NCI-H69 (cell line): ENCODE results near the gene THSD8.
"Not testable (repeated sequence)": the region's sequence is repeated elsewhere in the genome, so short reads cannot be mapped to it uniquely, and the experiment has no call there.

Experiments
- DNase-seq: peaks from one replicate; lab custom pipeline; 2025; lab: John Stamatoyannopoulos, UW

The THSD8 gene

DNA sequence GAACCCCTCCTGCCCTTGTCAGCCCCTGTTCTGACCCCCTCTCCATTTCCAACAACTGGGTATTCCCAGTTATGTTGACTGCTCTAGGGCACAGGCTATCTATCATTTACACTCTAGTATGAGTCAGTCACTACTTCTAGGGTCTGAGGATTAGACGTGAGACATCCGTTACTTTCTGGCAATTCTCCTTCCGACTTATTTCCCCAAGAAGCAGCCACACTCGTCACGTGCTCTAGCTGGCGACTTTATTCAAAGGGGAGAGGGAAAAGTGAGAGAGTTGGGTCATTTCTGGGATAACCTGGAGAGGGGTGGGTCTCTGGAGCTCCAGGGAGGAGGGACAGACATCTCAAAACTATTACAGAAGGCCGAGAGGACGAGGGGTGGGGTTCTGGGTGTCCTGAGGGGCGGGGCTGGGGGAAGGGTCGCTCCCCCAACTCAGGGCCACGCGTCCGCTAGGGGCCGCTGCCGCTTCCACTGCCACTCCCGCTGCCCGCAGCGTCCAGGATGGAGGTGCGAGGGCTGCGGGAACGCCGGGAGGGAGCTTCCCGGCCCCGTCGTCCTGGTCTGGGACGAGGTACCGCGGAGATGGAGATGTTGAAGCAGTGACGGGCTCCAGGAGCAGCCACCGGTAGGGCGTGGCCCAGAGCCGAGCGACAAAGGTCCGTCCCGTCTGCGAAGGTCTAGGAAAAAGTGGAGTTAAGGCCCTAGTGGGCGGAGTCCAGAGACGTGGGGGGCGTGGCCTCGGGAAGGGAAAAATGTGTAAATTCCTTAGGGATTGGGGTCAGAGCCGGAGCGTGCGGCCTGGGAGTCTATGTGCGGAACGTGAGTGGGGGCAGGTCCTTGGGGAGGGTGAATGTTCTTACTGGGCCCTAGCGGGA, 23.6 kb downstream of the THSD8 start:
- DNase-seq, result peak; percentile 52

GRCh38 chr19:12828494-12828893, 26.6 kb downstream of the THSD8 start:
- DNase-seq, result peak; percentile 92

GRCh38 chr19:12833418-12833737, 31.5 kb downstream of the THSD8 start:
- no peak for DNase-seq

DNA sequence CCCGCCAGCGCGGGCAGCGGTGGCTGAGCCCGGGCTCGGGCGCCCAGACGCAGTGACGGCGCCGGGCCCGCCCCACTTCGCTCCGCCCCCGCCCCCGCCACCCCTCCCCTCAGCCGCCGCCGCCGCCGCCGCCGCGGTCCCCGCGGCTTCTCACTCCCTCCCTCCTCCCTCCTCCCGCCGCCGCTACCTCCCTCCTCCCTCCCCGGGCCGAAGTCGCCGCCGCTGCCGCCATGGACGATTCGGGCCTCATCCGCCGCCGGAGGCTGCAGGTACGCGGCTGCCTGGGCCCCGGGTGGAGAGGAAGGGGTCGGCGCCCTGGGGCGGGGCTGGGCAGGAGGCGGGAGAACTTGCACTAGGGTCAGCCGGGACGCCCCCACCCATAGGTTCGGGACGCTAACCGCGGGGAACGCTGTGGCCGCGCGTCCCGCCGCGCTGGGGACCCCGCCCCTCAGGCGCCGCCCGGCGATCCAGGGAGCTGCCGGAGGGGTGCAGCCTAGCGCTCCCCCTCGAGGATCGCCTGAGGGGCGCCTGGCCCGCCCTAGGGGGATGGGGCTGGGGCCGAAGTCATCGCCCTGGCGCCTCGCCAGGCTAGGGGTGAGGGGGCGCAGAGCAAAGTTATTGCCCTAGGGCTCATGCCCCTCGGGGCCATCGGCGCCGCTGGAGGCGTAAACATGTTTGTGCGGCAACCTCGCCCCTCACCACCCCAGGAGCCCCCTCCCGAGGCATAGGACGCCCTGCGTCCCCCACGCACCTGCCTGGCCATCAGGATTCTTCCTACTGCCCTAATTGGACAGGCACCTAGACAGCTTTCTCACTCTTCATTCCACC, 32.1 kb downstream of the THSD8 start:
- peak; percentile 91 for DNase-seq

DNA sequence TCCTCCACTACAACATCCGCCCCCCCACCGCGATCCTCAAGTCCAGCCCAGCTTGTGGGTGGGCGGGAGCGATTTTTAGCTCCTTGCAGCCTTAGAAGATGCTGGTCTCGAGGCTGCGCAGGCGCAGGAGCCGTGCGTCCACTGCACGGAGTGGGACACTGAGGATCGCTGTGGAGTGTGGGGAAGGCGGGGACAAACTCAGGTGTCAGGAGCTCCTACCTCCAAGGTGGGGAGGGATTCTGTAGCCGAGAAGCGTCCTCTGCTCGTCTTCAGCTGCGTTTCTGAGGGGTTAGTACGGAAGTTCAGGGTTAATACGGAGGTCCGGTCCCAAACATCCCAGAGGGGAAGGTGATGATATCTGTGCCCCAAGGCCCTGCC, 32.7 kb downstream of the THSD8 start, which contains the start of gene RTBDN:
TSS of gene RTBDN (minus strand) at position 14 of the 378 bp plus-strand sequence. CDS start 4,600 bp downstream, outside the sequence.
- peak; percentile 90 for DNase-seq

- peak; percentile 94 for DNase-seq
Measured at GRCh38 chr19:12834976-12835757, 33.3 kb downstream of the THSD8 start.

DNA sequence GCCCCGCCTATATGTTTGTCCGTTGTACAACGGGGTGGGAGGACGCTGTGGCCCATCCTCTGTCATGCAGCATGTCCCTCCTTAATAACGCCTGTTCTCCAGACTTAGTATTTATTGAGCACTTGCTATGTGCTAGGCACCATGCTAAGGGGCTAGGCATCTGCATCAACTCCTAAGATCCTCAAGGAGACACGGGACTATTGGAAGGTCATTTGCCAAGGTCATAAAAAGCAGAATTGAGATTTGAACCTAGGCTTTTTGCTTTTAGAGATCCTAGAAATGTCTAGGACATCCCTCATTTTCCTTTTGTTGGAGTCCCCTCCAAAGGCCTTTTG, 34.6 kb downstream of the THSD8 start:
- no peak for DNase-seq

GRCh38 chr19:12837225-12837624, 35.4 kb downstream of the THSD8 start:
- DNase-seq, result peak; percentile 28

DNA sequence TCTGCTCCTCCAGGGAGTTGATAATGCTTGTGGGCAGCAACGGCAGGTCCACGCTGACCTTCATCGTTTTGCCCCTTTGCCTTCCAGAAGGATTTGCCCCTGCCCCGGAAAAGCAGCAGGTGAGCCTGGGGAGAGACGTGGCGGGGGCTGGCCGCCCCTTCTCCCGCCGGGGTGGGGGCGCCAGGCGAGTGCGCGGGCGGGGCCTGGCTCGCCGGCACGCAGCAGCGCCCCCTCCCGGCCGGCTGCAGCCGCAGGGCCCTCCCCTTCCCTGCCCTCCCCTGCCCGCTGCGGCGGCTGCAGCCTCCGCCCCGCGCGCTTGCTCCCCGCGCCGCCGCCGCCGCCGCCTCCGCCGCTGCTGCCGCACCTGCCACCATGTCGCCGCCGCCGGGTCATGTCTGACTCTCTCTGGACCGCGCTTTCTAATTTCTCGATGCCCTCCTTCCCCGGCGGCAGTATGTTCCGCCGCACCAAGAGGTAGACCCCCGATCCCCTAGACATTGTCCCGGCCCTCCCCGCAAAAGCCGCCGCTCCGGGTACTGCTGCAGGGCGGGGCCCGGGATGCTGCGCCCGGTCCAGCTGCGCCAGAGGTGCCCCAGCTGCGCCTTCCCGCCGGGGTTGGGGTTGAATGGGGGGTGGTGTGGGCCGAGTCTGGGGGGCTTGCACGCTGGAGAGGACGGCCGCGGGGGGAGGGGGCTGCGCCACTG, 36.5 kb downstream of the THSD8 start, which contains the start of gene MAST1:
TSS of gene MAST1 (plus strand) at position 334 of the 704 bp plus-strand sequence. CDS start at position 392, 58 bp downstream.
- peak; percentile 90 for DNase-seq

DNA sequence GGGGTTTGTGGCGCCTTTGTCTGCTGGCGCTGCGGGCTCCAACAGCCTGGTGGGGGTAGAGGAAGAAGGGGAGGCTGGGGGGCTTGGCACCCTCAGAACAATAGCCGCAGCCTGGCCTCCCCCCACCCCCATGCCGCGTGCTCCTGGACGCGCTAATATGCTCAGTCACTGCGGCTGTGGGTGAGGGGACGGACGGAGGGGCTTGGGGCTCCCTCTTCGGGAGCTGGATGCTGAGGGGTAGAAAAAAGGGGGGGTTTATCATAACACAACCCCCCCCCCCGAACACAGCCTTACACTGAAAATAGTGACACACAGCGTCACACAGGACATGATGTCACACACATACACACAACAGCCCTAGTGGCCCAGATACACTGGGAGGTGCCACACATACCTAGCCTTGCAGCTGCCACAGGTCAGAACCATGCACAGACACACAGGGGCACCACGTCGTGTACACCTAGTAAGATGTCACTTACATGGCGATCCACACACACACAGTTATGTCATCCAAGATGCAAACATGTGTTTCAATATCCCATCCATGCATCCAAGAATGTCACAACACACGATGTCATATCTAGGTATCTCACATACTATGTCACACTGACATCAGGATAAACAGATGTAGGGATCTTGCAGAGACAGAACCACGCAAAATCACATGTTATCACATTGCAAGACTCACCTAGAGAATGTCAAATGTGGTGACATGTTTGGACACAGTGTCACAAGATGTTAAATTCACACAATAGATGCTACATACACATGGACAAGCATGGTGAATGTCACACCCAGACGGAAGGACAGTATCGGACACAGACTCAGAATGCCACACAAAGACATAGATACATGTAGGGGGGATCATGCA, 37.3 kb downstream of the THSD8 start:
- DNase-seq, result peak; percentile 68

GRCh38 chr19:12840091-12841079, 38.5 kb downstream of the THSD8 start:
- DNase-seq, result peak; percentile 95

DNA sequence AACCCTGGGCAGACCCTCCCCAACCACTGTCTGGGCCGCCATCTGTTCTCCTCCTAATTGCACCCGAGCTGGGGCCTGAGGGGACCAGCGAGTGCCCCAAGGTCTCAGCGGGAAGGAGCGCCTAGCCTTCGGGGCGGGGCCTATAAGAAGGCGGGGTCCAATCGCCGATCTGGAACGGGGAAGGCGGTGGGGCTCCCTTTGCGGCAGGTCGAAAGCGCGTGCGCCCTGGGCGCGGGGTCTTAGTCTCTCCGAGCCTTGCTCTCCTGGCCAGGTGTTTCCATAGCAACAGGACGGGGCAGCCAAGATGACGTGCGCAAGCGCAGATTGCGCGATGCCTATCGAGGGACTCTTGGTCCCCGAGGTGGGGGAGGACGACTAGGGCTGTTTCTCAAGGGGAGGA, 39.2 kb downstream of the THSD8 start:
- peak; percentile 99 for DNase-seq

GRCh38 chr19:12842511-12842910, 40.6 kb downstream of the THSD8 start:
- DNase-seq, result no peak

GRCh38 chr19:12843328-12843727, 41.5 kb downstream of the THSD8 start:
- no peak for DNase-seq

DNA sequence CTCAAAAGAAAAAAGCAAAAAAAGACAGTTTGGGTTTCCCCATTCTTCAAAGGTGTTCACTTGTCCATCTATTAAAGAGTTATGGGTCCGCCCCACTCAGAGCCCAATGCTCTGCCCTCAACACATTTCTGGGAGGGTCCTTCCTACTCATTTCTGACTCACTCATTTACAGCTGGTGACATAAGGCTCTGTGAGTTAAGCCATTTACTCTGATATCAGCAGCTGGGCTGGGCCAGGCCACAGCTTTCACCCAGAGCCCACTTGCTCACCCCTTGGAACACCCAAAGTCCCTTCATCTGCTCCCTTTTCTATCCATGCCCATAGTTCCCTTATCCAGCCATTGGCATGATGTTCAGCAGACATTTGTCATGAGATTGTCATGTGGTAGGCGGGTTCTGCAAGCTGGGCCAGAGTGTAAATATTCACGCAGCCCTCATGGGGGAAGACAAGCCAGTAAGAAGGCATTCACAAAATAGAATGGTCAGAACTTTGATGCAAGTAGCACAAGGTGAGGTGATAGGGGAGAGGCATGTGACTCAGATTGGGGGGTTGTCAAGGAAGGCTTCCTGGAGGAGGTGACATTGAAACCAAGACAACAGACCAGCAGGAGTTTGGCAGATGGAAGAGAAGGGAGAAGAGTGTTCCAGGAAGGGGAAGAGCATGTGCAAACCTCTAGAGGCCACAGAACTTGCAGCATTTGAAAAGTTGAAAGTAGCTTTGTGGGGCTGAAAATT, 42.3 kb downstream of the THSD8 start:
- no peak for DNase-seq

- DNase-seq, result not testable (repeated sequence)
Measured at GRCh38 chr19:12846613-12847012, 44.7 kb downstream of the THSD8 start.

DNA sequence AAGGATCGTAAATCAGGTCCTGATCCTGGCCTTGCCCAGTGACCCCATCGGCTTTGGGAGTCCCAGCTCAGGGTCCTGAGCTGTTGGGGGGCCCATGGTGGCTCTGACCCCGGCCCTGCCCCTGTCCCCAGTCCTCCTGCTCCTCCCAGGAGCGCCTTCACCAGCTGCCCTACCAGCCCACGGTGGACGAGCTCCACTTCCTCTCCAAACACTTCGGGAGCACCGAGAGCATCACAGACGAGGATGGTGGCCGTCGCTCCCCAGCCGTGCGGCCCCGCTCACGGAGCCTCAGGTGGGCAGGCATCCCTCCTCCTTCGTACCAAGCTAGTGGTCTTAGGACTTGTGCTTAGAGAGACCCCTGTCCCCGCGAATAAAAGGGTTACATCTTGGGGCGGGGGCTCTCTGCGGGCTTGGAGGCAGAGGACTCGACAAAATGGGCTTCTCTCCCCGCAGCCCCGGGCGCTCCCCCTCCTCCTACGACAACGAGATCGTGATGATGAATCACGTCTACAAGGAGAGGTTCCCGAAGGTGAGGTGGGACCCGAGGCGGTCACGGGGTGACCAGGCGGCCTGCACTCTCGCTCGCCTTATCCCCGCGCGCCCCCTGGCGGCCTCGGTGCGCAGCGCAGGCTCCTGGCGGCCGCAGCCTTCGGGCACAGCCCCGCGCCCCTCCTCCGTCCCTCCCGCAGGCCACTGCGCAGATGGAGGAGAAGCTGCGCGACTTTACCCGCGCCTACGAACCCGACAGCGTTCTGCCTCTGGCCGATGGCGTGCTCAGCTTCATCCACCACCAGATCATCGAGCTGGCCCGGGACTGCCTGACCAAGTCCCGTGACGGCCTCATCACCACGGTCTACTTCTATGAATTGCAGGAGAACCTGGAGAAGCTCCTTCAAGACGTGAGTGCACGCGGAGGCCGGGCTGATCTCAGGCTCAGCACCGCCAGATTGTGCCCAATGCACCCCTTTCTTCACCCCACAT, 45.6 kb downstream of the THSD8 start:
- DNase-seq, result peak; percentile 87
